Measurements from ENCODE around the gene CCDC74A.
"Not testable (repeated sequence)": the region's sequence is repeated elsewhere in the genome, so short reads cannot be mapped to it uniquely, and the experiment has no call there.

The CCDC74A gene

DNA sequence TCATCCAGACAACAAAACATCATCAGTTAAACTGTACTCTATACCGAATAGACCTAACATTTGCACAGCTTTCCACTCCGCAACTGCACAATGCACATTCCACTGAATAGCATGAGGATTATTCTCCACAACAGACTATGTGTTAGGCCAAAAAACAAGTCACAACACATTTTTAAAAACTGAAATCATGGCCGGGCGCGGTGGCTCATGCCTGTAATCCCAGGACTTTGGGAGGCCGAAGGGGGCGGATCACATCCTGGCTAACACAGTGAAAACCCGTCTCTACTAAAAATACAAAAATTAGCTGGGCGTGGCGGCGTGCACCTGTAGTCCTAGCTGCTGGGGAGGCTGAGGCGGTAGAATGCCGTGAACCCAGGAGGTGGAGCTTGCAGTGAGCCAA is 11.2 kb downstream of the CCDC74A start:
- not testable (repeated sequence) for H3K27me3 ChIP-seq (ENCODE audit: insufficient read depth, low read length, poor library complexity); H2AFZ ChIP-seq (ENCODE audit: low read depth, low read length); H3K79me2 ChIP-seq (ENCODE audit: insufficient read depth, low read length); H3K27ac ChIP-seq (ENCODE audit: low read length); H3K9ac ChIP-seq (ENCODE audit: low read depth, low read length); H3K4me3 ChIP-seq (ENCODE audit: low read depth in 1 of 2, low read length in 2 of 2); H3K4me2 ChIP-seq (ENCODE audit: insufficient read depth, low read length); H3K4me1 ChIP-seq (ENCODE audit: insufficient read depth, low read length); H3K9me3 ChIP-seq (ENCODE audit: insufficient read depth, low read length, severe bottlenecking); H3K36me3 ChIP-seq (ENCODE audit: insufficient read depth, low read length); ATAC-seq (ENCODE audit: insufficient read depth, low read depth); DNase-seq; H4K20me1 ChIP-seq (ENCODE audit: insufficient read depth, low read length)

DNA sequence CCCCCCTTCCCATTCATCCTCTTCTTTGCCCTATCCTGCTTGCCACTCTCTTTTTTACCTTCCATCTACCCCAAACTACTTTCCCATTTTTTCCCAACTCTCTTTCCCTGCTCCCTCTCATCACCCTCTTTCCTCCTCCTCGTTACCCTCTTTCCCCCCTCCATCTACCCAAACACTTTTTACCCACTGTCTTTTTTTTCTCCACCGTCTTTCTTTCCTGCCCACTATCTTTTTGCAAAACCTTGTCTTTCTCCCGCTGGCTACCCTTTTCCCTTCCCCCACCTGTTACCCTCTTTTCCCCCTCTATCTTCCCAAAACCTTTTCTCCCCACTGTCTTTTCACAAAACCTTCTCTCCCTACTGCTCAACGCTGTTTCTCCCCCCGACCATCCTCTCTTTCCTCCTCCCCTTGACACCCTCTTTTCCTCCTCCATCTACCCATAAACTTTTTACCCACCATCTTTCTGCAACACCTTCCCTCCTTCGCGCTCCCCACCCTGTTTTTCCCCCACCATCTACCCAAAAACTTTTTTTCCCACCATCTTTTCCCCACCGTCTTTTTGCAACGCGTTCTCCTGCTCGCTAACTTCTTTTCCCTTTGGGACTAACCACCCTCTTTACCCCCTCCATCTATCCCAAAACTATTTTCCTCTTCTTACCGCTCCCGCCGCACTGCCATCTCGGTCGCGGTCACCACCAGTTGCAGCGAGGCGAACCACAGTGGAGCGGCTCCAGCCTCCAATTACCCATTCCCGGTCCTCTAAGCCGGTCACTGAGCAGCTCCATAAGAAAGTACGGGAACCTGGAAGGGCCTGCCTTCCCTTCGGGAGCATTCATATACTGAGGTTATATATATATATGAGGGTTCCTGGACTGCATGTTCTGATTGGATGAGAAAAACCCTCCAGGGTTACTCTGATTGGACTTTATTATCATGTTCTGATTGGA is 15.0 kb downstream of the CCDC74A start:
- H4K20me1 ChIP-seq (ENCODE audit: insufficient read depth, low read length) = no peaks in the 10 kb centered on the region
- no peak overlapping the region for H3K27ac ChIP-seq (ENCODE audit: low read length)
- no peaks in the 10 kb centered on the region for H3K4me1 ChIP-seq (ENCODE audit: insufficient read depth, low read length)
- H2AFZ ChIP-seq (ENCODE audit: low read depth, low read length) = no peak overlapping the region
- peaks cover 3% of the 10 kb centered on the region for H3K27me3 ChIP-seq (ENCODE audit: insufficient read depth, low read length, poor library complexity)
- DNase-seq (no peak), ATAC-seq (ENCODE audit: insufficient read depth, low read depth) (no peak)
- H3K4me2 ChIP-seq (ENCODE audit: insufficient read depth, low read length) = no peak overlapping the region
- no peaks in the 10 kb centered on the region for H3K36me3 ChIP-seq (ENCODE audit: insufficient read depth, low read length)
- H3K9me3 ChIP-seq (ENCODE audit: insufficient read depth, low read length, severe bottlenecking) = no peaks in the 10 kb centered on the region
- H3K79me2 ChIP-seq (ENCODE audit: insufficient read depth, low read length) = no peaks in the 10 kb centered on the region
- no peak overlapping the region for H3K4me3 ChIP-seq (ENCODE audit: low read depth in 1 of 2, low read length in 2 of 2)
- no peak for TF ChIP-seq EZH2 (IDR thresholded peaks at IDR 0.05; ENCODE audit: borderline replicate concordance, low read depth, low read length, severe bottlenecking)
- TF ChIP-seq, protein P1, sequence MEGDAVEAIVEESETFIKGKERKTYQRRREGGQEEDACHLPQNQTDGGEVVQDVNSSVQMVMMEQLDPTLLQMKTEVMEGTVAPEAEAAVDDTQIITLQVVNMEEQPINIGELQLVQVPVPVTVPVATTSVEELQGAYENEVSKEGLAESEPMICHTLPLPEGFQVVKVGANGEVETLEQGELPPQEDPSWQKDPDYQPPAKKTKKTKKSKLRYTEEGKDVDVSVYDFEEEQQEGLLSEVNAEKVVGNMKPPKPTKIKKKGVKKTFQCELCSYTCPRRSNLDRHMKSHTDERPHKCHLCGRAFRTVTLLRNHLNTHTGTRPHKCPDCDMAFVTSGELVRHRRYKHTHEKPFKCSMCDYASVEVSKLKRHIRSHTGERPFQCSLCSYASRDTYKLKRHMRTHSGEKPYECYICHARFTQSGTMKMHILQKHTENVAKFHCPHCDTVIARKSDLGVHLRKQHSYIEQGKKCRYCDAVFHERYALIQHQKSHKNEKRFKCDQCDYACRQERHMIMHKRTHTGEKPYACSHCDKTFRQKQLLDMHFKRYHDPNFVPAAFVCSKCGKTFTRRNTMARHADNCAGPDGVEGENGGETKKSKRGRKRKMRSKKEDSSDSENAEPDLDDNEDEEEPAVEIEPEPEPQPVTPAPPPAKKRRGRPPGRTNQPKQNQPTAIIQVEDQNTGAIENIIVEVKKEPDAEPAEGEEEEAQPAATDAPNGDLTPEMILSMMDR (IDR thresholded peaks at IDR 0.05; ENCODE audit: borderline replicate concordance, extremely low read depth, low read length, poor library complexity, severe bottlenecking) = no peak
- no peak overlapping the region for H3K9ac ChIP-seq (ENCODE audit: low read depth, low read length)

DNA sequence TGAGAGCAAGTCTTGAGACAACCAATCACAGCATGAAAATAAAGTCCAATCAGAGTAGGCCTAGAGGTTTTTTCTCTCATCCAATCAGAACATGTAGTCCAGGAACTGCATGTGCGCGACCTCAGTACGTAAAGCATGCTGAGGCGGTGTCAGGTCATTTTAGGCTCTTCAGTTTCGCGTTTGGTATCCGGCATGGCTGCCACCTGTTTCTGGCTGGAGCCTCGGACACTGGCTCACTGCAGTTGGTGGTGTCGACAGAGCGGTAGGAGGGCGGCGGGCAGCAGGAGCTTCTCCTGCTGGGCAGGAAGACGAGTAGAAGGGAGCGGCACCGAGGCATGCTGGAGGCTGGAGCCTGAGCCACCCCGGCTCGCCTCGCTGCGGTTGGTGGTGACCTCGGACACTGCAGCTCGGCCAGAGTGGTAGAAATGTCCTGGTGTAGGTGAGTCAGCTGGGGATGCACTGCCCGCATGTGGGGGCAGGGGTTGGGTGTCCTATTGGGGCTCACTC is 15.8 kb downstream of the CCDC74A start:
- Histone ChIP-seq H3K9ac (ENCODE audit: low read depth, low read length) (no peak overlapping the region), H3K4me3 (ENCODE audit: low read depth in 1 of 2, low read length in 2 of 2) (no peak overlapping the region), H3K36me3 (ENCODE audit: insufficient read depth, low read length) (no peaks in the 10 kb centered on the region), H2AFZ (ENCODE audit: low read depth, low read length) (no peak overlapping the region), H3K9me3 (ENCODE audit: insufficient read depth, low read length, severe bottlenecking) (no peaks in the 10 kb centered on the region), H3K27ac (ENCODE audit: low read length) (no peak overlapping the region), H4K20me1 (ENCODE audit: insufficient read depth, low read length) (no peaks in the 10 kb centered on the region), H3K27me3 (ENCODE audit: insufficient read depth, low read length, poor library complexity) (peaks cover 3% of the 10 kb centered on the region), H3K4me1 (ENCODE audit: insufficient read depth, low read length) (no peaks in the 10 kb centered on the region), H3K4me2 (ENCODE audit: insufficient read depth, low read length) (no peak overlapping the region), H3K79me2 (ENCODE audit: insufficient read depth, low read length) (no peaks in the 10 kb centered on the region)
- DNase-seq (no peak), ATAC-seq (ENCODE audit: insufficient read depth, low read depth) (no peak)
- TF ChIP-seq, protein P1 (IDR thresholded peaks at IDR 0.05; ENCODE audit: borderline replicate concordance, extremely low read depth, low read length, poor library complexity, severe bottlenecking) = no peak
- no peak for TF ChIP-seq EZH2 (IDR thresholded peaks at IDR 0.05; ENCODE audit: borderline replicate concordance, low read depth, low read length, severe bottlenecking)

DNA sequence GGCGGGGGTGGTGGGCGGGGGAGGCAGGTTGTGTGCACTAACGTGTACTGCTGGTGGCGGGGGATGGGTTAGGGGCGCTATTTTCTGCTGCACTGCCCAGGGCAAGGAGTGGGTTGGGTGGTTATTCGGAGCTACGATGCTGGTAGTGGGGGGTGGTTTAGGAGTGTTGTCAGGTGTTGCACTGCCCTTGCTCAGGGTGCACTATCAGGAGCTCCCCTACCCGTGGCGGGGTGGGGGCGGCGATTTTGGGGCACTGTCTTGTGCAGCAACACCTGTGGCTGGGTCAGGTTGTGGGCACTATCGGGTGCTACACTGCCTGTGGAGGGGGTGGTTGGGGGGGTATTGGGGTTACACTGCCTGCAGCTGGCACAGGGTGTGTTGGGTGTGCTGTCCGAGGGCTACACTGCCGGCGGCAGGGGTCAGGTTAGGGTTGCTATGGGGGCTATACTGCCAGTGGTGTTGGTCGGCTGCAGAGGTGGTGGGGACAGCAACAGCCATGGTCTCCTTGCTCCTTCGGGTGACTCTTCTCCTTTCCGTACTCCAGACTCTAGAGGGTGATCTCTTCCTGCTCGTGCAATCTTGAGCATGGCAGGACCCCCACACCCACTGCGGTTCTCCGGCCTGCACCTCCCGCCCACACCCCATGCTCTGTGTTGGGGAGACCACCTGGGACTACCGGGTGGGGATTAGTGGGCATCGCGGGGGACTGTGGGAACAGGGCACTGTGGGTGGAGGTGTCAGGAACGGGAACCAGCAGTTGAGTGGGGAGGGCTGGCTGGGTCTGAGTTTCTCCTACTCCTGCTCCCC is 16.5 kb downstream of the CCDC74A start:
- not testable (repeated sequence) for H3K27me3 ChIP-seq (ENCODE audit: insufficient read depth, low read length, poor library complexity); H3K9me3 ChIP-seq (ENCODE audit: insufficient read depth, low read length, severe bottlenecking); H3K79me2 ChIP-seq (ENCODE audit: insufficient read depth, low read length); H2AFZ ChIP-seq (ENCODE audit: low read depth, low read length); DNase-seq; H3K36me3 ChIP-seq (ENCODE audit: insufficient read depth, low read length); H3K27ac ChIP-seq (ENCODE audit: low read length); H3K9ac ChIP-seq (ENCODE audit: low read depth, low read length); ATAC-seq (ENCODE audit: insufficient read depth, low read depth); H3K4me2 ChIP-seq (ENCODE audit: insufficient read depth, low read length); H3K4me3 ChIP-seq (ENCODE audit: low read depth in 1 of 2, low read length in 2 of 2); H4K20me1 ChIP-seq (ENCODE audit: insufficient read depth, low read length); H3K4me1 ChIP-seq (ENCODE audit: insufficient read depth, low read length)

DNA sequence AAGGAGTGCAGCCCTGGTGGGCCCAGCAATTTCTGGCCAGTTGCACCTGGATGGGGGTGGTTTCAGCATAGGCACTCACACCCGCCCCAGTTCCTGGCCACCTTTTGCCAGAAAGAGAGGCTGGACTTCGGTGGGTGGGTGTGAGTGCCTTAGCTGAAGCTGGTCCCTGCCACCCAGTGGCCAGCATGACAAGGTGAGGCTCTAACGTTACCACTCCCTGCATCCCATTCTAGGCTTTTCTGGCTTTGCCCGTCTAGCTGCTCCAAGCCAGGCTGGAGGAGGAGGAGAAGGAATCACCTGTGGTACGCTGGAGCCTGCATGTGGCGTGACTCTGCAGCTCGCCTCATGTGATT is 17.1 kb downstream of the CCDC74A start:
- H4K20me1 ChIP-seq (ENCODE audit: insufficient read depth, low read length); H3K36me3 ChIP-seq (ENCODE audit: insufficient read depth, low read length); H3K9me3 ChIP-seq (ENCODE audit: insufficient read depth, low read length, severe bottlenecking); H2AFZ ChIP-seq (ENCODE audit: low read depth, low read length); H3K27ac ChIP-seq (ENCODE audit: low read length); H3K9ac ChIP-seq (ENCODE audit: low read depth, low read length); H3K4me3 ChIP-seq (ENCODE audit: low read depth in 1 of 2, low read length in 2 of 2); DNase-seq; H3K4me1 ChIP-seq (ENCODE audit: insufficient read depth, low read length); H3K27me3 ChIP-seq (ENCODE audit: insufficient read depth, low read length, poor library complexity); H3K79me2 ChIP-seq (ENCODE audit: insufficient read depth, low read length); ATAC-seq (ENCODE audit: insufficient read depth, low read depth); H3K4me2 ChIP-seq (ENCODE audit: insufficient read depth, low read length): not testable (repeated sequence)
